HEK293 (cell line): ENCODE data around the gene TXNRD3.

Experiments used
- CTCF ChIA-PET: fragments of 350-600 bp; formaldehyde crosslinking; extraction: SDS; loops from one replicate; lab custom pipeline; 2021; ENCODE audit warnings: antibody characterized with exemption; lab: Yijun Ruan, JAX
- POLR2A ChIA-PET: fragments of 300-600 bp; formaldehyde crosslinking; extraction: SDS; loops from one replicate; lab custom pipeline; 2020; ENCODE audit warnings: antibody characterized with exemption, inconsistent platforms; lab: Yijun Ruan, JAX
- H3K27ac ChIP-seq: fragments of 200-500 bp; sonication (Bioruptor generic); 2 replicates; pipeline ENCODE4 v1.5.1; 2014; ENCODE audit warnings: low read depth, low read length, control low read depth, inconsistent platforms; ENCODE audit errors: extremely low read depth
- H3K36me3 ChIP-seq, 2 experiments: fragments of 200-500 bp in 1 of 2; sonication (Bioruptor generic) in 1 of 2; 1 replicate in 1 of 2; 2 replicates in 1 of 2; pipeline ENCODE4 v1.5.1; 2014 to 2017; ENCODE audit warnings: inconsistent platforms in 2 of 2, low read length in 2 of 2; ENCODE audit not compliant: control insufficient read depth in 2 of 2, insufficient read depth in 1 of 2
- H3K4me1 ChIP-seq: fragments of 200-500 bp; sonication (Bioruptor generic); 2 replicates; pipeline ENCODE4 v1.5.1; 2014; ENCODE audit warnings: mild to moderate bottlenecking, low read length, inconsistent platforms; ENCODE audit not compliant: control insufficient read depth, insufficient read depth
- H3K4me3 ChIP-seq: 2 replicates; pipeline ENCODE4 v1.5.1; 2011; ENCODE audit warnings: low read depth, mild to moderate bottlenecking, control low read depth, low read length, moderate library complexity
- H3K9me3 ChIP-seq: fragments of 200-500 bp; sonication (Bioruptor generic); 2 replicates; pipeline ENCODE4 v1.5.1; 2014; ENCODE audit warnings: low read depth, low read length, inconsistent platforms; ENCODE audit not compliant: control insufficient read depth, insufficient read depth
- ZNF112 ChIP-seq: fragments of 450-650 bp; formaldehyde crosslinking; IDR thresholded peaks from 2 replicates; pipeline ENCODE4 v1.5.0; 2017; ENCODE audit warnings: missing biosample characterization, missing genetic modification characterization
- ZNF169 ChIP-seq: fragments of 450-650 bp; formaldehyde crosslinking; IDR thresholded peaks from 2 replicates; pipeline ENCODE4 v1.5.1; 2016; ENCODE audit warnings: missing biosample characterization, missing genetic modification characterization
- ZNF214 ChIP-seq: fragments of 450-650 bp; formaldehyde crosslinking; IDR thresholded peaks from 2 replicates; pipeline ENCODE4 v1.5.1; 2017; ENCODE audit warnings: missing biosample characterization, mild to moderate bottlenecking, missing genetic modification characterization, borderline replicate concordance
- ZNF354C ChIP-seq: fragments of 450-650 bp; formaldehyde crosslinking; IDR thresholded peaks from 2 replicates; pipeline ENCODE4 v1.5.1; 2016; ENCODE audit warnings: missing biosample characterization, missing genetic modification characterization, low read depth, borderline replicate concordance
- ZNF366 ChIP-seq: fragments of 450-650 bp; formaldehyde crosslinking; conservative IDR thresholded peaks from 2 replicates; pipeline ENCODE4 v1.5.1; 2016; ENCODE audit warnings: missing biosample characterization, missing genetic modification characterization
- ZNF391 ChIP-seq: fragments of 450-650 bp; formaldehyde crosslinking; IDR thresholded peaks from 2 replicates; pipeline ENCODE4 v1.5.1; 2016; ENCODE audit warnings: low read depth, missing biosample characterization, missing genetic modification characterization, borderline replicate concordance
- ZNF530 ChIP-seq: fragments of 450-650 bp; formaldehyde crosslinking; IDR thresholded peaks from 2 replicates; pipeline ENCODE4 v1.5.1; 2016; ENCODE audit warnings: low read depth, missing biosample characterization, missing genetic modification characterization
- ZNF558 ChIP-seq: fragments of 450-650 bp; formaldehyde crosslinking; IDR thresholded peaks from 2 replicates; pipeline ENCODE4 v1.5.1; 2016; ENCODE audit warnings: missing biosample characterization, missing genetic modification characterization
- ZNF561 ChIP-seq: fragments of 450-650 bp; IDR thresholded peaks from 2 replicates; pipeline ENCODE4 v1.5.1; 2018; ENCODE audit warnings: missing biosample characterization, missing genetic modification characterization, borderline replicate concordance
- ZNF658 ChIP-seq: fragments of 450-650 bp; formaldehyde crosslinking; IDR thresholded peaks from 2 replicates; pipeline ENCODE4; 2016; ENCODE audit warnings: missing biosample characterization, missing genetic modification characterization
- ZNF660 ChIP-seq: fragments of 450-650 bp; IDR thresholded peaks from 2 replicates; pipeline ENCODE4 v1.5.1; 2018; ENCODE audit warnings: missing biosample characterization, mild to moderate bottlenecking, missing genetic modification characterization
- ZNF792 ChIP-seq: fragments of 450-650 bp; formaldehyde crosslinking; IDR thresholded peaks from 2 replicates; pipeline ENCODE4 v1.5.1; 2016; ENCODE audit warnings: missing biosample characterization, missing genetic modification characterization
- ZNF830 ChIP-seq: fragments of 450-650 bp; IDR thresholded peaks from 2 replicates; pipeline ENCODE4 v1.5.0; 2018; ENCODE audit warnings: missing biosample characterization, missing genetic modification characterization, low read depth, mild to moderate bottlenecking, moderate library complexity
- TF ChIP-seq, protein P1 (sequence below): fragments of 450-650 bp; formaldehyde crosslinking; IDR thresholded peaks from 2 replicates; pipeline ENCODE4 v1.5.1; 2017; ENCODE audit warnings: missing biosample characterization, missing genetic modification characterization
- TF ChIP-seq, protein P2 (sequence below): fragments of 450-650 bp; formaldehyde crosslinking; IDR thresholded peaks from 2 replicates; pipeline ENCODE4 v1.5.1; 2016; ENCODE audit warnings: missing biosample characterization, missing genetic modification characterization
- TF ChIP-seq, protein P3 (sequence below): fragments of 450-650 bp; formaldehyde crosslinking; IDR thresholded peaks from 2 replicates; pipeline ENCODE4 v1.5.1; 2017; ENCODE audit warnings: missing biosample characterization, mild to moderate bottlenecking, missing genetic modification characterization, moderate library complexity
- TF ChIP-seq, protein P4 (sequence below): fragments of 450-650 bp; formaldehyde crosslinking; IDR thresholded peaks from 2 replicates; pipeline ENCODE4 v1.5.1; 2016; ENCODE audit warnings: missing biosample characterization, missing genetic modification characterization
- TF ChIP-seq, protein P5 (sequence below): fragments of 450-650 bp; formaldehyde crosslinking; IDR thresholded peaks from 2 replicates; pipeline ENCODE4 v1.5.1; 2016; ENCODE audit warnings: missing biosample characterization, missing genetic modification characterization
- TF ChIP-seq, protein P6 (sequence below): fragments of 450-650 bp; formaldehyde crosslinking; IDR thresholded peaks from 2 replicates; pipeline ENCODE4 v1.5.1; 2016; ENCODE audit warnings: missing biosample characterization, missing genetic modification characterization

Gene TXNRD3

DNA sequence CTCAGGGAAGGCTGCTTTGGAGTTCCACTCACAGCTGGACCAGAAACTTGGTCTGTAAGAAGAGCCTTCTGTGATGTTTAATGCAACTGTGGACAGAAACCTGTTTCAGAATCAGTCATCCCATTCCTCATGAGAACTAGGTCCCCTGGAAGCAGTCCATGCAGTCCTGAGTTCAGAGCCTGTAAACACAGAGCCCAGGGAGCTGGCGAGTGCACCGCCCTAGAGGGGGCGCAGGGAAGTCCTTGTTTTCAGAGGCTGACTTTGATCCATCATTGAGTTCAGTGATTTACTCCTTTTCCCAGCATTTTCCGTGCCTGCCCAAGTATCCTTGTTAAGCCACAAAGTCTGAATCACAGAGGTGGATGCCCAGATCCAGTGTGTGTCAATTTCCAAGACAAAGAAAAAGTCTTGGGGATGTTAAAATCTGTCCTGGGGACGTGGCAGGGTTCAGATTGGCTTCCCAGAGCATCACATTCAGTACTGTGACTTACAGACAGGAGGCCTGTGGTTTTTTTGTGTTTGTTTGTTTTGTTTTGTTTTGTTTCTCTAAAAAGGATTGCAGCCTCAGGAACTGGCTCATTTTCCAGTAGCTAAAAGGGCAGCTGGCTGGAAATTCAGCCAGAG is 9.8 kb upstream of the TXNRD3 start:
- Histone ChIP-seq H3K4me3 (no peak overlapping the region), H3K9me3 (no peaks in the 10 kb centered on the region), H3K36me3 (no peaks in the 10 kb centered on the region), H3K4me1 (no peaks in the 10 kb centered on the region), H3K27ac (no peak overlapping the region)
- ChIA-PET POLR2A (no interaction called here), CTCF (no interaction called here)
- TF ChIP-seq, protein P1, sequence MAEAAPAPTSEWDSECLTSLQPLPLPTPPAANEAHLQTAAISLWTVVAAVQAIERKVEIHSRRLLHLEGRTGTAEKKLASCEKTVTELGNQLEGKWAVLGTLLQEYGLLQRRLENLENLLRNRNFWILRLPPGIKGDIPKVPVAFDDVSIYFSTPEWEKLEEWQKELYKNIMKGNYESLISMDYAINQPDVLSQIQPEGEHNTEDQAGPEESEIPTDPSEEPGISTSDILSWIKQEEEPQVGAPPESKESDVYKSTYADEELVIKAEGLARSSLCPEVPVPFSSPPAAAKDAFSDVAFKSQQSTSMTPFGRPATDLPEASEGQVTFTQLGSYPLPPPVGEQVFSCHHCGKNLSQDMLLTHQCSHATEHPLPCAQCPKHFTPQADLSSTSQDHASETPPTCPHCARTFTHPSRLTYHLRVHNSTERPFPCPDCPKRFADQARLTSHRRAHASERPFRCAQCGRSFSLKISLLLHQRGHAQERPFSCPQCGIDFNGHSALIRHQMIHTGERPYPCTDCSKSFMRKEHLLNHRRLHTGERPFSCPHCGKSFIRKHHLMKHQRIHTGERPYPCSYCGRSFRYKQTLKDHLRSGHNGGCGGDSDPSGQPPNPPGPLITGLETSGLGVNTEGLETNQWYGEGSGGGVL (tag by site-specific recombination): no peak
- TF ChIP-seq ZNF830 (no peak), ZNF792 (tag by site-specific recombination) (no peak), ZNF169 (no peak), ZNF658 (tag by site-specific recombination) (no peak), ZNF214 (tag by site-specific recombination) (no peak), ZNF366 (tag by site-specific recombination) (no peak), ZNF558 (tag by site-specific recombination) (no peak), ZNF561 (no peak), ZNF530 (no peak), ZNF112 (tag by site-specific recombination) (no peak), ZNF354C (no peak), ZNF391 (no peak), ZNF660 (tag by site-specific recombination) (no peak)
- TF ChIP-seq, protein P2, sequence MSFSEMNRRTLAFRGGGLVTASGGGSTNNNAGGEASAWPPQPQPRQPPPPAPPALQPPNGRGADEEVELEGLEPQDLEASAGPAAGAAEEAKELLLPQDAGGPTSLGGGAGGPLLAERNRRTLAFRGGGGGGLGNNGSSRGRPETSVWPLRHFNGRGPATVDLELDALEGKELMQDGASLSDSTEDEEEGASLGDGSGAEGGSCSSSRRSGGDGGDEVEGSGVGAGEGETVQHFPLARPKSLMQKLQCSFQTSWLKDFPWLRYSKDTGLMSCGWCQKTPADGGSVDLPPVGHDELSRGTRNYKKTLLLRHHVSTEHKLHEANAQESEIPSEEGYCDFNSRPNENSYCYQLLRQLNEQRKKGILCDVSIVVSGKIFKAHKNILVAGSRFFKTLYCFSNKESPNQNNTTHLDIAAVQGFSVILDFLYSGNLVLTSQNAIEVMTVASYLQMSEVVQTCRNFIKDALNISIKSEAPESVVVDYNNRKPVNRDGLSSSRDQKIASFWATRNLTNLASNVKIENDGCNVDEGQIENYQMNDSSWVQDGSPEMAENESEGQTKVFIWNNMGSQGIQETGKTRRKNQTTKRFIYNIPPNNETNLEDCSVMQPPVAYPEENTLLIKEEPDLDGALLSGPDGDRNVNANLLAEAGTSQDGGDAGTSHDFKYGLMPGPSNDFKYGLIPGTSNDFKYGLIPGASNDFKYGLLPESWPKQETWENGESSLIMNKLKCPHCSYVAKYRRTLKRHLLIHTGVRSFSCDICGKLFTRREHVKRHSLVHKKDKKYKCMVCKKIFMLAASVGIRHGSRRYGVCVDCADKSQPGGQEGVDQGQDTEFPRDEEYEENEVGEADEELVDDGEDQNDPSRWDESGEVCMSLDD (tag by site-specific recombination): no peak
- TF ChIP-seq, protein P3, sequence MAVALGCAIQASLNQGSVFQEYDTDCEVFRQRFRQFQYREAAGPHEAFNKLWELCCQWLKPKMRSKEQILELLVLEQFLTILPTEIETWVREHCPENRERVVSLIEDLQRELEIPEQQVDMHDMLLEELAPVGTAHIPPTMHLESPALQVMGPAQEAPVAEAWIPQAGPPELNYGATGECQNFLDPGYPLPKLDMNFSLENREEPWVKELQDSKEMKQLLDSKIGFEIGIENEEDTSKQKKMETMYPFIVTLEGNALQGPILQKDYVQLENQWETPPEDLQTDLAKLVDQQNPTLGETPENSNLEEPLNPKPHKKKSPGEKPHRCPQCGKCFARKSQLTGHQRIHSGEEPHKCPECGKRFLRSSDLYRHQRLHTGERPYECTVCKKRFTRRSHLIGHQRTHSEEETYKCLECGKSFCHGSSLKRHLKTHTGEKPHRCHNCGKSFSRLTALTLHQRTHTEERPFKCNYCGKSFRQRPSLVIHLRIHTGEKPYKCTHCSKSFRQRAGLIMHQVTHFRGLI (tag by site-specific recombination): no peak
- TF ChIP-seq, protein P4, sequence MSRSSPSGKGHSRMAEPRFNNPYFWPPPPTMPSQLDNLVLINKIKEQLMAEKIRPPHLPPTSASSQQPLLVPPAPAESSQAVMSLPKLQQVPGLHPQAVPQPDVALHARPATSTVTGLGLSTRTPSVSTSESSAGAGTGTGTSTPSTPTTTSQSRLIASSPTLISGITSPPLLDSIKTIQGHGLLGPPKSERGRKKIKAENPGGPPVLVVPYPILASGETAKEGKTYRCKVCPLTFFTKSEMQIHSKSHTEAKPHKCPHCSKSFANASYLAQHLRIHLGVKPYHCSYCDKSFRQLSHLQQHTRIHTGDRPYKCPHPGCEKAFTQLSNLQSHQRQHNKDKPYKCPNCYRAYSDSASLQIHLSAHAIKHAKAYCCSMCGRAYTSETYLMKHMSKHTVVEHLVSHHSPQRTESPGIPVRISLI (tag by site-specific recombination): no peak
- TF ChIP-seq, protein P5, sequence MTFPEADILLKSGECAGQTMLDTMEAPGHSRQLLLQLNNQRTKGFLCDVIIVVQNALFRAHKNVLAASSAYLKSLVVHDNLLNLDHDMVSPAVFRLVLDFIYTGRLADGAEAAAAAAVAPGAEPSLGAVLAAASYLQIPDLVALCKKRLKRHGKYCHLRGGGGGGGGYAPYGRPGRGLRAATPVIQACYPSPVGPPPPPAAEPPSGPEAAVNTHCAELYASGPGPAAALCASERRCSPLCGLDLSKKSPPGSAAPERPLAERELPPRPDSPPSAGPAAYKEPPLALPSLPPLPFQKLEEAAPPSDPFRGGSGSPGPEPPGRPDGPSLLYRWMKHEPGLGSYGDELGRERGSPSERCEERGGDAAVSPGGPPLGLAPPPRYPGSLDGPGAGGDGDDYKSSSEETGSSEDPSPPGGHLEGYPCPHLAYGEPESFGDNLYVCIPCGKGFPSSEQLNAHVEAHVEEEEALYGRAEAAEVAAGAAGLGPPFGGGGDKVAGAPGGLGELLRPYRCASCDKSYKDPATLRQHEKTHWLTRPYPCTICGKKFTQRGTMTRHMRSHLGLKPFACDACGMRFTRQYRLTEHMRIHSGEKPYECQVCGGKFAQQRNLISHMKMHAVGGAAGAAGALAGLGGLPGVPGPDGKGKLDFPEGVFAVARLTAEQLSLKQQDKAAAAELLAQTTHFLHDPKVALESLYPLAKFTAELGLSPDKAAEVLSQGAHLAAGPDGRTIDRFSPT (tag by site-specific recombination): no peak
- TF ChIP-seq, protein P6, sequence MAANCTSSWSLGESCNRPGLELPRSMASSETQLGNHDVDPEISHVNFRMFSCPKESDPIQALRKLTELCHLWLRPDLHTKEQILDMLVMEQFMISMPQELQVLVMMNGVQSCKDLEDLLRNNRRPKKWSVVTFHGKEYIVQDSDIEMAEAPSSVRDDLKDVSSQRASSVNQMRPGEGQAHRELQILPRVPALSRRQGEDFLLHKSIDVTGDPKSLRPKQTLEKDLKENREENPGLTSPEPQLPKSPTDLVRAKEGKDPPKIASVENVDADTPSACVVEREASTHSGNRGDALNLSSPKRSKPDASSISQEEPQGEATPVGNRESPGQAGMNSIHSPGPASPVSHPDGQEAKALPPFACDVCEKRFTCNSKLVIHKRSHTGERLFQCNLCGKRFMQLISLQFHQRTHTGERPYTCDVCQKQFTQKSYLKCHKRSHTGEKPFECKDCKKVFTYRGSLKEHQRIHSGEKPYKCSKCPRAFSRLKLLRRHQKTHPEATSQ: no peak
